Right lobe of liver (tissue), 6 donors: Measurements from ENCODE around the gene EXOSC5. TPM values are rescaled to one million over a fixed set of nuclear protein-coding genes. Genes with fewer than 3 reads are reported as not detected.

Experiments used
- ATAC-seq, 4 donors: fragments of 200-7000 bp; cut with Tn5 transposase; one replicate each; pipeline ENCODE4 v1.9.1; 2020; ENCODE audit warnings: mild to moderate bottlenecking in 4 of 4, moderate library complexity in 4 of 4
- DNase-seq, 3 donors: peaks; one replicate each; pipeline ENCODE4 v3.0.0-alpha.2; 2020
- H3K27ac ChIP-seq, 3 donors: fragments of 200-600 bp; one replicate each; pipeline ENCODE4 v1.8.0; 2022
- H3K27me3 ChIP-seq, 2 donors: fragments of 200-600 bp; one replicate each; pipeline ENCODE4 v1.8.0; 2022
- H3K36me3 ChIP-seq, 4 donors: fragments of 200-600 bp; sonication (generic) in 1 of 4; one replicate each; pipeline versions ENCODE4 v1.5.1 to v1.8.0; 2017 to 2022; ENCODE audit warnings: control low read depth in 1 of 4
- H3K4me1 ChIP-seq, 4 donors: fragments of 200-600 bp; sonication (generic) in 1 of 4; one replicate each; pipeline versions ENCODE4 v1.5.1 to v1.8.0; 2017 to 2022; ENCODE audit warnings: control low read depth in 1 of 4
- H3K4me3 ChIP-seq, 3 donors: fragments of 200-600 bp; one replicate each; pipeline ENCODE4 v1.8.0; 2022
- H3K9me3 ChIP-seq, 4 donors: fragments of 200-600 bp; sonication (generic) in 1 of 4; one replicate each; pipeline versions ENCODE4 v1.5.1 to v1.8.0; 2017 to 2022; ENCODE audit warnings: control low read depth in 1 of 4
- CTCF ChIP-seq, 4 donors: fragments of 200-600 bp in 3 of 4; fragments of 450-650 bp in 1 of 4; IDR thresholded peaks; one replicate each; pipeline versions ENCODE4 v1.5.1 to v1.8.0; 2016 to 2022; ENCODE audit warnings: antibody characterized with exemption in 4 of 4, mild to moderate bottlenecking in 2 of 4
- POLR2A ChIP-seq: fragments of 450-650 bp; IDR thresholded peaks from one replicate; pipeline ENCODE4 v1.6.1; 2017; ENCODE audit warnings: antibody characterized with exemption, mild to moderate bottlenecking
- WGBS: methylation state at CpG from one replicate; pipeline ENCODE4 v1.1.6; 2018; ENCODE audit warnings: low coverage, low lambda C conversion rate; ENCODE audit not compliant: insufficient coverage; ENCODE audit errors: missing lambda C conversion rate; 5-methylcytosine and 5-hydroxymethylcytosine counted together
- intact Hi-C, 2 donors: fragments of 100-400 bp; cut with DNase I; formaldehyde crosslinking; loops; one replicate each; pipeline versions ENCODE4 v1.11.2 to v1.14.1; 2022
- total RNA-seq, 6 experiments: library from RNA; depleted of rRNA in 2 of 6; stranded (reverse); fragments of >200 nt in 2 of 6; fragmentation: NEBNext Ultra II Directional in 3 of 6; extraction: Animal tissue kit (Norgen Biotek cat#: 25700) in 3 of 6; gene quantifications; one replicate each; pipeline versions ENCODE4 v1.1.0 to v1.2.4, GENCODE V29; 2016 to 2023
- donor health status: DM: no; HTN: yes; CAD: no.
- donor health status: DM: no; HTN: no; CAD: no.
- donor health status: DM: no; HTN: no; CAD: no.
- donor health status: DM: no; HTN: yes; CAD: no.
- donor health status: DM: no; HTN: yes; CAD: no.

EXOSC5 gene
- total RNA-seq, 6 experiments from 2014 or later: 6.1 to 26.6 (median 14.1) TPM

- Histone ChIP-seq H3K36me3 (no peaks in the 10 kb centered on the region), H3K4me3 (peak within 1 kb of the TSS; percentile 51 to 62 (median 60)), H3K9me3 (no peaks in the 10 kb centered on the region), H3K27me3 (no peaks in the 10 kb centered on the region), H3K27ac (peak within 1 kb of the TSS; percentile 44 to 91 (median 66)), H3K4me1 (peaks cover 0 to 18% (median 0%) of the 10 kb centered on the region in 4 donors)
- intact Hi-C loops: no loop called here
- peak; percentile 69 to 86 (median 77) for TF ChIP-seq CTCF (IDR thresholded peaks at IDR 0.05)
- peak; percentile 68 for TF ChIP-seq POLR2A
- DNase-seq (peak; percentile 84 to 91 (median 91)), ATAC-seq (peak; percentile 76 to 82 (median 78))
- WGBS: 7% methylated on average over 5 of the region's 78 CpGs
These were observed 43.5 kb downstream of the EXOSC5 start, which contains the start of gene TGFB1 for GRCh38 chr19:41353466-41354342. Gene TGFB1, minus strand, starts transcription at chr19:41353922. Its CDS starts 878 bp downstream, at chr19:41353044.

- DNase-seq (peak; percentile 66 to 78 (median 77)), ATAC-seq (peak; percentile 22 to 31 (median 26))
- Histone ChIP-seq H3K27me3 (no peaks in the 10 kb centered on the region), H3K27ac (peak overlapping the region; percentile 44 to 91 (median 66)), H3K9me3 (no peaks in the 10 kb centered on the region), H3K36me3 (no peaks in the 10 kb centered on the region), H3K4me3 (peak overlapping the region; percentile 51 to 62 (median 60)), H3K4me1 (peaks cover 0 to 18% (median 0%) of the 10 kb centered on the region in 4 donors)
- intact Hi-C loops: no loop called here
- TF ChIP-seq CTCF (IDR thresholded peaks at IDR 0.05) (peak; percentile 28 to 32 (median 30)), POLR2A (no peak)
- WGBS: under 1% methylated on average over 43 of the region's 71 CpGs
These were observed 44.3 kb downstream of the EXOSC5 start for GRCh38 chr19:41352609-41353465.

GRCh38 chr19:41352279-41352608 lies 44.9 kb downstream of the EXOSC5 start:
- H3K27ac ChIP-seq: peak overlapping the region; percentile 44 to 91 (median 66)
- TF ChIP-seq CTCF (IDR thresholded peaks at IDR 0.05) (no peak), POLR2A (no peak)

GRCh38 chr19:41351339-41352245 lies 45.6 kb downstream of the EXOSC5 start:
- peaks cover 0 to 18% (median 0%) of the 10 kb centered on the region in 4 donors for H3K4me1 ChIP-seq
- peak; percentile 47 to 62 (median 58) for ATAC-seq
- H3K27ac ChIP-seq: peak overlapping the region in 2 of 3 donors; percentile 41 to 66
- H3K4me3 ChIP-seq: peak overlapping the region; percentile 51 to 62 (median 60)
- no peaks in the 10 kb centered on the region for H3K27me3 ChIP-seq
- intact Hi-C loops: no loop called here
- H3K9me3 ChIP-seq: no peaks in the 10 kb centered on the region
- peak; percentile 66 to 82 (median 73) for DNase-seq
- TF ChIP-seq POLR2A: no peak
- no peaks in the 10 kb centered on the region for H3K36me3 ChIP-seq
- WGBS: under 1% methylated on average over 30 of the region's 58 CpGs

More at GRCh38 chr19:41352279-41352608, 44.9 kb downstream of the EXOSC5 start:
- DNase-seq (no peak), ATAC-seq (no peak)
- WGBS: 1% methylated on average over 9 of the region's 12 CpGs
- Histone ChIP-seq H3K36me3 (no peaks in the 10 kb centered on the region), H3K4me3 (peak overlapping the region; percentile 51 to 62 (median 60)), H3K9me3 (no peaks in the 10 kb centered on the region), H3K4me1 (peaks cover 0 to 18% (median 0%) of the 10 kb centered on the region in 4 donors), H3K27me3 (no peaks in the 10 kb centered on the region)
- intact Hi-C loops: no loop called here
